Liver (tissue), 9 donors: Measurements from ENCODE around the gene FRMD4A. TPM values are rescaled to one million over a fixed set of nuclear protein-coding genes. Genes with fewer than 3 reads are reported as not detected.

Experiments used
- DNase-seq: peaks from one replicate; pipeline ENCODE4 v3.0.0-alpha.2; 2017; ENCODE audit warnings: low spot score
- H3K27ac ChIP-seq, 2 donors: one replicate each; pipeline ENCODE4 v1.7.0; 2013; ENCODE audit warnings: inconsistent platforms in 2 of 2, low read length in 2 of 2, control low read depth in 1 of 2, low read depth in 1 of 2, mild to moderate bottlenecking in 1 of 2
- H3K27me3 ChIP-seq, 4 donors: one replicate each; pipeline versions ENCODE4 v1.6.1 to v1.7.0; 2013; ENCODE audit warnings: low read length in 3 of 4, inconsistent platforms in 1 of 4, mild to moderate bottlenecking in 1 of 4, moderate library complexity in 1 of 4; ENCODE audit not compliant: control insufficient read depth in 4 of 4, insufficient read depth in 4 of 4
- H3K36me3 ChIP-seq, 4 donors: one replicate each; pipeline versions ENCODE4 v1.6.1 to v1.7.0; 2013; ENCODE audit warnings: low read length in 3 of 4, mild to moderate bottlenecking in 3 of 4, low read depth in 1 of 4, moderate library complexity in 1 of 4; ENCODE audit not compliant: control insufficient read depth in 4 of 4, insufficient read depth in 3 of 4
- H3K4me1 ChIP-seq, 4 donors: one replicate each; pipeline versions ENCODE4 v1.6.1 to v1.7.0; 2013; ENCODE audit warnings: low read length in 3 of 4, mild to moderate bottlenecking in 3 of 4, moderate library complexity in 1 of 4; ENCODE audit not compliant: control insufficient read depth in 4 of 4, insufficient read depth in 4 of 4
- H3K4me3 ChIP-seq, 3 donors: one replicate each; pipeline versions ENCODE4 v1.6.1 to v1.7.0; 2013; ENCODE audit warnings: low read length in 3 of 3, control low read depth in 1 of 3, low read depth in 1 of 3, mild to moderate bottlenecking in 1 of 3
- H3K9ac ChIP-seq, 2 donors: one replicate each; pipeline ENCODE4 v1.7.0; 2013; ENCODE audit warnings: low read length in 2 of 2, mild to moderate bottlenecking in 2 of 2, moderate library complexity in 2 of 2, control low read depth in 1 of 2, low read depth in 1 of 2
- H3K9me3 ChIP-seq, 4 donors: one replicate each; pipeline versions ENCODE4 v1.6.1 to v1.7.0; 2013; ENCODE audit warnings: low read length in 3 of 4; ENCODE audit not compliant: control insufficient read depth in 4 of 4
- ATF3 ChIP-seq: IDR thresholded peaks from 2 replicates; pipeline ENCODE4 v1.6.1; 2016; ENCODE audit warnings: antibody characterized with exemption
- CTCF ChIP-seq: fragments of 150-350 bp; IDR thresholded peaks from 2 replicates; pipeline ENCODE4 v1.5.1; 2017; ENCODE audit warnings: improper control_type of control experiment, low read depth, low read length; ENCODE audit not compliant: missing input control
- EGR1 ChIP-seq, 2 donors: IDR thresholded peaks; 2 replicates each; pipeline ENCODE4 v1.6.1; 2016 to 2018; ENCODE audit warnings: antibody characterized with exemption in 2 of 2, low read depth in 2 of 2
- FOXA2 ChIP-seq: IDR thresholded peaks from 2 replicates; pipeline ENCODE4 v1.6.1; 2016; ENCODE audit warnings: antibody characterized with exemption
- GABPA ChIP-seq, 2 donors: IDR thresholded peaks in 1 of 2; conservative IDR thresholded peaks in 1 of 2; 2 replicates each; pipeline ENCODE4 v1.6.1; 2016; ENCODE audit warnings: antibody characterized with exemption in 2 of 2, mild to moderate bottlenecking in 1 of 2, moderate library complexity in 1 of 2
- HNF4A ChIP-seq, 2 donors: conservative IDR thresholded peaks; 2 replicates each; pipeline ENCODE4 v1.6.1; 2016; ENCODE audit warnings: antibody characterized with exemption in 2 of 2, mild to moderate bottlenecking in 2 of 2
- HNF4G ChIP-seq: IDR thresholded peaks from 2 replicates; pipeline ENCODE4 v1.6.1; 2016; ENCODE audit warnings: antibody characterized with exemption
- MAX ChIP-seq: IDR thresholded peaks from 2 replicates; pipeline ENCODE4 v1.6.1; 2016; ENCODE audit warnings: antibody characterized with exemption
- NR2F2 ChIP-seq: IDR thresholded peaks from 2 replicates; pipeline ENCODE4 v1.6.1; 2016; ENCODE audit warnings: antibody characterized with exemption
- RAD21 ChIP-seq, 2 donors: IDR thresholded peaks; 2 replicates each; pipeline ENCODE4 v1.6.1; 2016; ENCODE audit warnings: antibody characterized with exemption in 2 of 2, mild to moderate bottlenecking in 2 of 2
- REST ChIP-seq: IDR thresholded peaks from 2 replicates; pipeline ENCODE4 v1.6.1; 2016; ENCODE audit warnings: antibody characterized with exemption, mild to moderate bottlenecking
- SP1 ChIP-seq: IDR thresholded peaks from 2 replicates; pipeline ENCODE4 v1.6.1; 2018; ENCODE audit warnings: antibody characterized with exemption, mild to moderate bottlenecking
- TAF1 ChIP-seq: conservative IDR thresholded peaks from 2 replicates; pipeline ENCODE4 v1.6.1; 2016; ENCODE audit warnings: antibody characterized with exemption, mild to moderate bottlenecking
- YY1 ChIP-seq: IDR thresholded peaks from 2 replicates; pipeline ENCODE4 v1.6.1; 2016; ENCODE audit warnings: antibody characterized with exemption, mild to moderate bottlenecking
- ZBTB33 ChIP-seq: IDR thresholded peaks from 2 replicates; pipeline ENCODE4 v1.6.1; 2016; ENCODE audit warnings: antibody characterized with exemption
- WGBS: extraction: QIAGEN DNeasy Blood & Tissue Kit; methylation state at CpG from one replicate; pipeline ENCODE4 v1.1.7; 2013; 5-methylcytosine and 5-hydroxymethylcytosine counted together
- polyA plus RNA-seq, 2 donors: library from polyadenylated mRNA; stranded (reverse) in 1 of 2; unstranded in 1 of 2; fragments of 200-250 nt in 1 of 2; fragments of >200 nt in 1 of 2; fragmentation: Nextera tagmentation in 1 of 2; extraction: Ambion mirVana in 1 of 2; gene quantifications; one replicate each; pipeline versions ENCODE4 v1.2.1 to v1.2.3, GENCODE V29; 2013 to 2015
- total RNA-seq, 2 donors: library from RNA; depleted of rRNA; stranded (reverse); fragments of >200 nt; gene quantifications; one replicate each; pipeline ENCODE4 v1.2.3, GENCODE V29; 2014
- donor health status: healthy.
- donor health status: healthy.
- donor health status: healthy.
- donor health status: healthy.
- donor health status: healthy.

Gene FRMD4A
- total and polyA plus RNA-seq, 4 donors: 8.2 to 34.3 (median 13.1) TPM

- DNase-seq: no peak
- H3K9me3 ChIP-seq: no peaks in the 10 kb centered on the region
- WGBS: 67% methylated on average over 5 of the region's 5 CpGs
- no peak overlapping the region for H3K27ac ChIP-seq
- H3K9ac ChIP-seq: no peak overlapping the region
- no peaks in the 10 kb centered on the region for H3K4me1 ChIP-seq
- no peaks in the 10 kb centered on the region for H3K27me3 ChIP-seq
- no peak overlapping the region for H3K4me3 ChIP-seq
- TF ChIP-seq GABPA (IDR thresholded peaks at IDR 0.05 in 1 of 2, conservative IDR thresholded peaks at IDR 0.05 in 1 of 2) (no peak), CTCF (peak; percentile 14), EGR1 (IDR thresholded peaks at IDR 0.05; ENCODE audit: low read depth in 2 of 2) (no peak), HNF4A (conservative IDR thresholded peaks at IDR 0.05) (no peak), MAX (no peak), ATF3 (no peak), HNF4G (no peak), RAD21 (IDR thresholded peaks at IDR 0.05) (peak; percentile 64 to 76), NR2F2 (no peak), ZBTB33 (no peak)
- H3K36me3 ChIP-seq: peaks cover 11 to 46% (median 38%) of the 10 kb centered on the region in 4 donors
These were observed 717.2 kb downstream of the FRMD4A start for GRCh38 chr10:13613519-13613918.

GRCh38 chr10:13612654-13613373 lies 717.9 kb downstream of the FRMD4A start:
- Histone ChIP-seq H3K4me3 (no peak overlapping the region), H3K27me3 (no peaks in the 10 kb centered on the region), H3K36me3 (peaks cover 11 to 42% (median 34%) of the 10 kb centered on the region in 4 donors), H3K27ac (no peak overlapping the region), H3K4me1 (no peaks in the 10 kb centered on the region), H3K9ac (no peak overlapping the region), H3K9me3 (no peaks in the 10 kb centered on the region)
- no peak for TF ChIP-seq REST
- no peak for TF ChIP-seq RAD21 (IDR thresholded peaks at IDR 0.05)
- TF ChIP-seq ATF3: no peak
- no peak for TF ChIP-seq NR2F2
- TF ChIP-seq HNF4A (conservative IDR thresholded peaks at IDR 0.05): no peak
- no peak for TF ChIP-seq FOXA2
- no peak for TF ChIP-seq SP1
- no peak for TF ChIP-seq CTCF
- TF ChIP-seq YY1: no peak
- TF ChIP-seq TAF1: no peak
- 92% methylated on average over 3 of the region's 3 CpGs for WGBS
- no peak for DNase-seq
